Fibroblast of skin of scalp (primary cell): ENCODE results near the gene CDKN2B-AS1.

Experiments
- DNase-seq: peaks from one replicate; pipeline ENCODE4 v3.0.0-alpha.2; 2013

Gene CDKN2B-AS1

DNA sequence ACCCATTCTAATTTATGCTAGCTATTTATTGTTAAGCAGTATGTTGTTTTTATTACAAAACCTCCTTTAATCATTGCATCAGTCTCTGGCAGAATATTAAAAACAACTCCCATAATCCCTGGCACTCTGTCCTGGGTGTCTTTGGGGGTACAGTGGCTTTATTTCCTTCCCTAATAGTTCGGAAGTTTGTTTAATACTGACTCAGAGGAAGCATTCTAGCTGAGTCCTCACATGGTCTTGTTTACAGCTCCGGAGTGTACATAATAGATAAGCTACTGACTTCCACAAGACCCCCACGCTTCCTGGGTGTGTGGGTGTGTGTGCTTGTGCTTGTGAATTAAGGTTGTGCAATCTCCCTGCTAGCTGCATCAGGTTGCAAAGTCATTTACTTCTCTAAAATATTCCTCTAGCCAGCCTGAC, 164.3 kb downstream of the CDKN2B-AS1 start:
- DNase-seq = no peak

DNA sequence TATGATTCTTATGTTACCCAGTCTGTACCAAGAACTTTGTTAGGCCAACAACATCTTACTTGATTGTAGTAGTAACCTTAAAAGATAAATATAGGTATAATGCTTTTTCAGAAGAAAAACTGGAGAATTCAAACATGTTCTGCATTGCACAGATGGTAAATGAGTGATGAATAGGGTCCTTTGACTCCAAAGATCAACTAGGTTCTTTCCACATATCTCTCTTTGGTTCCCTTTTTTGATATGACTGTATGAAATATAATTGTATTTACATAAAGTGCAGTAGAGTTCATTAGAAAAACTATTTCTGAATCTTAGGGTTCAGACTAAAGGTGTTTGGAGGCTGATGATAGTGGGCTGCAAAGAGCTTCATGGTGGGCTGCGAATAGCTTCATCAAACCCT, 165.0 kb downstream of the CDKN2B-AS1 start:
- DNase-seq = no peak

- no peak for DNase-seq
Measured at GRCh38 chr9:22160221-22160620, 165.6 kb downstream of the CDKN2B-AS1 start.

DNA sequence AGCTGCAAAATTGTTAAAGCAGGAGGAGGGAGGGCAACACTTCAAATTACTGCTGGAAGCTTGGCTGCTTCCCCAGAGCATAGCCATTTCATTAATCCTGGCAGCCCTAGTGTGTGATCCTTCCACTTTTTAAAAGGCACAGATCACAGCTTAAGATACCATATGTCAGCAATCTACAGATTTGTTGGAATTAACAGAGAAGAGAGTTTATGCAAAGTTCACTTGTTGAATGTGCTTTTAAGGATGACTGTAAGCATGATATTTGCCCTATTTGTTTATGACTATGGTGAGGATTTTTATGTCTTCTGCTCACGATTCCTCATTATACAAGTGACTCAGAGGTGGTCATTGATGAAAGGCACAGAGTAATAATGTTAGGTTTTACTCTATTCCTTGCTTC, 170.6 kb downstream of the CDKN2B-AS1 start:
- no peak for DNase-seq

DNA sequence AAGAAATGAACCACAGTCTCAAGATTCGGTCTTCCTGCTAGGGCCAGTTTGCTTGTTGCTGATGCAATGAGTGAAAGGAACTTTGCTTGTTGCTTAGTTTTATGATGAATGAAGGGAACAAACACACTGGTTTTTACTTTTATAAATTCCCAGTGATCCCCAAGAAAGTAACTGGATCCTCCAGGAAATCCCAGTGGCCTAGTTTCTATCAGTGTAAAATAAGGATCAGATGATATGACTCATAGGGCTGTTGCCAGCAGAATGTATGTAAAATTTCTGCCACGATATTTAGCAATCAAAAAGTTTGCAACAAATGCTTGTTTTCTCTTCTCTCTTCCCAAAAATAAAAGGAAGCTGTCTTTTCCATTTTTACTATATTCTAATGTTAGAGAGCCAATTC, 174.7 kb downstream of the CDKN2B-AS1 start:
- DNase-seq = peak; percentile 73

GRCh38 chr9:22169727-22170503, 175.3 kb downstream of the CDKN2B-AS1 start:
- DNase-seq = peak; percentile 76
